ENCODE data around the gene TSHZ2. TPM values are rescaled to one million over a fixed set of nuclear protein-coding genes. Genes with fewer than 3 reads are reported as not detected.
"Not testable (repeated sequence)": the region's sequence is repeated elsewhere in the genome, so short reads cannot be mapped to it uniquely, and the experiment has no call there.

The TSHZ2 gene
- total RNA-seq, 4 donors from 2014 or later, result 4.0 to 57.8 (median 10.3) TPM

DNA sequence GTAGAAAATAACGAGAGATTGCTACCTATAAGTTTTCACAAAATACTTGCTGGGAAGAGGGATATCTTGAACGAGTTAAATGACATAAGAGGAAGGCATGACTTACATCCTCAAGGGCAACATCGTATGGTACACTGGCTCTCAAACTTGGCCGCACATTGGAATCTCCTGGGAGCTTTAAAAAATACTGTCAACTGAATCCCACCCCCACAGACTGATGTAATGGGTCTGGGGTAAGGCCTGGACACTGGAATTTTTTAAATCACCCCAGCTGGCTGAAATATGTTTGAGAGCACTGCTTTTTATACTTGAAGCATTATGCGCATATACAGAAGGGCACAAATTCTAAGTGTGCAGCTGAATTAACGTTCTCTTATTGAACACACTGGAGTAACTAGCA, 8.0 kb upstream of the TSHZ2 start:
- TF ChIP-seq, protein P1, sequence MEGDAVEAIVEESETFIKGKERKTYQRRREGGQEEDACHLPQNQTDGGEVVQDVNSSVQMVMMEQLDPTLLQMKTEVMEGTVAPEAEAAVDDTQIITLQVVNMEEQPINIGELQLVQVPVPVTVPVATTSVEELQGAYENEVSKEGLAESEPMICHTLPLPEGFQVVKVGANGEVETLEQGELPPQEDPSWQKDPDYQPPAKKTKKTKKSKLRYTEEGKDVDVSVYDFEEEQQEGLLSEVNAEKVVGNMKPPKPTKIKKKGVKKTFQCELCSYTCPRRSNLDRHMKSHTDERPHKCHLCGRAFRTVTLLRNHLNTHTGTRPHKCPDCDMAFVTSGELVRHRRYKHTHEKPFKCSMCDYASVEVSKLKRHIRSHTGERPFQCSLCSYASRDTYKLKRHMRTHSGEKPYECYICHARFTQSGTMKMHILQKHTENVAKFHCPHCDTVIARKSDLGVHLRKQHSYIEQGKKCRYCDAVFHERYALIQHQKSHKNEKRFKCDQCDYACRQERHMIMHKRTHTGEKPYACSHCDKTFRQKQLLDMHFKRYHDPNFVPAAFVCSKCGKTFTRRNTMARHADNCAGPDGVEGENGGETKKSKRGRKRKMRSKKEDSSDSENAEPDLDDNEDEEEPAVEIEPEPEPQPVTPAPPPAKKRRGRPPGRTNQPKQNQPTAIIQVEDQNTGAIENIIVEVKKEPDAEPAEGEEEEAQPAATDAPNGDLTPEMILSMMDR (IDR thresholded peaks at IDR 0.05), result no peak
- no peak for TF ChIP-seq POLR2A (IDR thresholded peaks at IDR 0.05)
- no peak overlapping the region for H3K4me3 ChIP-seq
- no peak overlapping the region for H3K27ac ChIP-seq
- DNase-seq, result no peak
- H3K9me3 ChIP-seq, result no peaks in the 10 kb centered on the region
- H3K36me3 ChIP-seq, result no peaks in the 10 kb centered on the region
- H3K4me1 ChIP-seq, result no peaks in the 10 kb centered on the region
- no peaks in the 10 kb centered on the region for H3K27me3 ChIP-seq

DNA sequence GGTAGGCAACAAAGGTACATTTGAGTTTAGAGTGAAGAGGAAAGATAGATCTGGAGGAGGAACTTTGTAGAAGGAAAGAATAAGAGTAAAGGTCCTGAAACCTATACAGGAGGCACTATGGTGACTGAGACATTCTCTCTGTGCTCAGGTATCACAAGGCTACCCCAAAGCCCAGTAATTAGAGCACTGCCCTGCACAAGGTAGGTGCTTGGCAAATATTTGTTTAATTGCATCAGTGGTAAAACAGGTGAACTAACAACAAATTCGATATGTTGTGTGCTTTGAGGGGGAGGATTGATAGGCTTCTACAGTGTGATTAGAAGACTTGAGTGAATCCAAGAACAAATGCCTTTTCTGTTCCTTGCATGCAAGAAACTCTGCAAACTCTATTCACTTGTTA, 6.8 kb upstream of the TSHZ2 start:
- no peak overlapping the region for H3K4me3 ChIP-seq
- no peak overlapping the region for H3K27ac ChIP-seq
- no peaks in the 10 kb centered on the region for H3K27me3 ChIP-seq
- H3K4me1 ChIP-seq, result no peaks in the 10 kb centered on the region
- TF ChIP-seq, protein P1 (IDR thresholded peaks at IDR 0.05), result no peak
- TF ChIP-seq POLR2A (IDR thresholded peaks at IDR 0.05), result no peak
- no peaks in the 10 kb centered on the region for H3K36me3 ChIP-seq
- no peaks in the 10 kb centered on the region for H3K9me3 ChIP-seq
- no peak for DNase-seq

DNA sequence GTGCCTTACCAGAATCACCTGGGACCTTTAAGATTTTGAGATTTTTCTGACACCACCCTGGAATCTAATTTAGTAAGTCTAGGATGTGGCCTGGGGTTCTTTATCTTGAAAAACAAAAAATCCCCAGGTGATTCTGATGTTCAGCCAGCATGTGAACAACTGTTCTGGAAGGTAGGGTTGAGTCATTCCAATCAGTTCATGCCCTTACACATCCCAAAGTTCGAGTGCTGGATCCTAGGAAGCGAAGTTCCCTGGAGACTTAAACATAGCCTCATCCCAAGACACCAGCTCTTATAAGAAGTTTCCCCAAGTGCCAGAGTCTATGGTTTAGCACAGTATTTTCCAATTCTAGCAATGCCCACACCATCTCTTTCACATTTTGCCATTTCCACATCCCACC, 6.3 kb upstream of the TSHZ2 start:
- Histone ChIP-seq H3K27me3 (no peaks in the 10 kb centered on the region), H3K27ac (no peak overlapping the region), H3K4me3 (no peak overlapping the region), H3K36me3 (no peaks in the 10 kb centered on the region), H3K4me1 (no peaks in the 10 kb centered on the region), H3K9me3 (no peaks in the 10 kb centered on the region)
- no peak for DNase-seq
- no peak for TF ChIP-seq POLR2A (IDR thresholded peaks at IDR 0.05)
- TF ChIP-seq, protein P1 (IDR thresholded peaks at IDR 0.05), result no peak

DNA sequence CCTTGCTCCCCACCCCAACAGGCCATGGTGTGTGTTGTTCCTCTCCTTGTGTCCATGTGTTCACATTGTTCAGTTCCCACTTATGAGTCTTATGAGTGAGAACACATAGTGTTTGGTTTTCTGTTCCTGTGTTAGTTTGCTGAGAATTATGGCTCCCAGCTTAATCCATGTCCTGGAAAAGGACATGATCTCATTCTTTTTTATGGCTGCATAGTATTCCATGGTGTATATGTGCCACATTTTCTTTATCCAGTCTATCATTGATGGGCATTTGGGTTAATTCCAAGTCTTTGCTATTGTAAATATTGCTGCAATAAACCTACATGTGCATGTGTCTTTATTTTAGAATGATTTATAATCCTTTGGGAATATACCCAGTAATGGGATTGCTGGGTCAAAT, 5.6 kb upstream of the TSHZ2 start:
- H3K9me3 ChIP-seq, DNase-seq, H3K4me3 ChIP-seq, H3K27me3 ChIP-seq, H3K27ac ChIP-seq, H3K4me1 ChIP-seq, H3K36me3 ChIP-seq: not testable (repeated sequence)

DNA sequence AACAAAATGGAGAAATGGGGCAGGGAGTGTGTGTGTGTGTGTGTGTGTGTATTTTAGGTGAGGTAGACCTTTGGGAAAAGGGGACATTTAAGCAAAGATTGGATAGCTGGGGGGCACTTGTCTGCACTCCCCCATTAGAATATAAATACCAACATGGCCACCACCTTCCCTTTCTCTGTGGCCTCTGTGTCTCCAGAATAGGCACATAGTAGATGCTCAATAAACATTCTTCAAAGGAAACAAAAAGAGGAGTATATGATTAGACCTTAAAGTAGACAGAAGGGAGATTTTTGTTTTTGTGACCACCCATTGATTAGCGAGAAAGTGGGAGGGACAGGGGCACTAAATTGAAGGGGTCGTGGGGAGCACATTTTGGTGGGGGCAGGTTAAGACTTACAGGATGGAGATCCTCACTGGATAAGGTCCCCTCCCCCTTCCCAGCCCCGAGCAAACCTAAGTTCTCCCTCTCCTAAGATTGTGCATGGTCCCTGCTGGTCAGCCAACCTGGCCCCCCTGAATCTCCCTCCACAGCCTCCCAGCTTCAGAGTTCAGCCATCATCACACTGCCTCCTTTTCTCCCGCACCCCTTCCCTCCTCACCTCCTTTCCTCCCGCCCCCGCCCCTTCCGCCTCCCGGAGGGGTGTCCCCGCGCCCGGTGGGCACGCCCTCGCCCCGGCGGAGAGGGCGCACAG, 514 bp upstream of the TSHZ2 start:
- Histone ChIP-seq H3K4me1 (peaks cover 0 to 12% (median 0%) of the 10 kb centered on the region in 4 donors), H3K9me3 (no peaks in the 10 kb centered on the region), H3K4me3 (peak overlapping the region; percentile 26 to 55 (median 43)), H3K27me3 (peaks cover 0 to 7% of the 10 kb centered on the region in 2 donors), H3K27ac (peak overlapping the region in 2 of 4 donors; percentile 6 to 16), H3K36me3 (no peaks in the 10 kb centered on the region)
- DNase-seq, result no peak
- TF ChIP-seq POLR2A (IDR thresholded peaks at IDR 0.05), result no peak
- TF ChIP-seq, protein P1 (IDR thresholded peaks at IDR 0.05), result no peak

DNA sequence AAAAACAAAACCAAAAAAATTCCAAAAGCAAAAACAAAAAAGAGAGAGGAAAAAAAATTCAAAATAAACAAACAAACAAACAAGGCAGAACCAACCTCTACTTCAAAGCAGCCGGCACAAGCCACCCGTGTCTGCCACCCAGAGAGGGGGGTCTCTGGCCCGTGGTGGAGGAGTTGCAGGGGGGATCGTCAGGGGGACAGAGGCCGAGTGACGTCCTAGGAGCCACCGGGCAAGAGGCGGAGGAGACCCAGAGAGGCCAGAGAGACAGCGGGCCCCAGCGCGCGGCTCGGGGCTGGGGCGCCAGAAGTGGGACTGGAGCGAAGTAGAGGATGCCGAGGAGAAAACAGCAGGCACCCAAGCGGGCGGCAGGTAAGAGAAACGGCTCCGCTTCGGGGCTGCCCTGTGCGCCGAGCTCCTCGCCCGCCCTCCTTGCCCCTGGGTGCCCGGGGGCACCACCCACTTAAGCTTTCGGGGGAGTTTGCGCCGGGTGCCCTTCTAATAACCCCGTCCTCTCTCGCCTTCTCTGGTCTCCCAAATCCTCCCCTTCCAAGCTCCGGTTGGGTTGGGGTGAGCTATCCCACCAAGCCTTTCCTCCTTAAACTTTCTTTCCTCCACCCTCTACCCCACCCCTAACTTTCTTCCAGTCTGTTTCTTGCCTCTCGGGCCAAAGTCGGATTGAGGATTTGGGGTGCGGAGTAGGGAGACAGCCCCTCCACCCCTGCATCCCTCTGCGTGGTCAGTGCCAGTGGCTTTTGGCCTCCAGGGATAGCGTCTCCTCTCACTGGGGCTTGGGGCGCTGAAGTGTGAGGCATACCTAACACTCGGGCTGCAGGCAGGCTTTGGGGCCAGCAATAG, 1.0 kb downstream of the TSHZ2 start:
- H3K4me3 ChIP-seq, result peak overlapping the region; percentile 26 to 55 (median 43)
- H3K4me1 ChIP-seq, result peaks cover 0 to 12% (median 0%) of the 10 kb centered on the region in 4 donors
- TF ChIP-seq, protein P1 (IDR thresholded peaks at IDR 0.05), result no peak
- no peak for TF ChIP-seq POLR2A (IDR thresholded peaks at IDR 0.05)
- no peaks in the 10 kb centered on the region for H3K36me3 ChIP-seq
- peaks cover 0 to 7% of the 10 kb centered on the region in 2 donors for H3K27me3 ChIP-seq
- H3K9me3 ChIP-seq, result no peaks in the 10 kb centered on the region
- peak overlapping the region; percentile 13 to 66 (median 48) for H3K27ac ChIP-seq
- peak in 2 of 3 donors; percentile 17 to 47 for DNase-seq
